Suprapubic skin (tissue), 4 donors: ENCODE measurements around the gene RGS6. TPM values are rescaled to one million over a fixed set of nuclear protein-coding genes. Genes with fewer than 3 reads are reported as not detected.

ENCODE experiments used
- DNase-seq, 2 donors: peaks; one replicate each; pipeline ENCODE4 v3.0.0-alpha.2; 2019; ENCODE audit warnings: low spot score in 2 of 2
- H3K27ac ChIP-seq: fragments of 200-600 bp; sonication (generic); one replicate; pipeline ENCODE4 v1.5.1; 2019
- H3K27me3 ChIP-seq: fragments of 200-600 bp; sonication (generic); one replicate; pipeline ENCODE4 v1.5.1; 2019
- H3K36me3 ChIP-seq: fragments of 200-600 bp; sonication (generic); one replicate; pipeline ENCODE4 v1.5.1; 2019
- H3K4me1 ChIP-seq: fragments of 200-600 bp; sonication (generic); one replicate; pipeline ENCODE4 v1.5.1; 2019
- H3K4me3 ChIP-seq: fragments of 200-600 bp; sonication (generic); one replicate; pipeline ENCODE4 v1.5.1; 2019; ENCODE audit warnings: mild to moderate bottlenecking
- H3K9me3 ChIP-seq: fragments of 200-600 bp; sonication (generic); one replicate; pipeline ENCODE4 v1.5.1; 2019
- CTCF ChIP-seq, 2 donors: fragments of 200-600 bp in 1 of 2; fragments of 450-650 bp in 1 of 2; sonication (generic) in 1 of 2; IDR thresholded peaks; one replicate each; pipeline ENCODE4 v1.5.1; 2016 to 2019; ENCODE audit warnings: antibody characterized with exemption in 2 of 2, mild to moderate bottlenecking in 1 of 2, moderate library complexity in 1 of 2
- EP300 ChIP-seq: sonication (generic); formaldehyde crosslinking; IDR thresholded peaks from one replicate; pipeline ENCODE4 v1.6.1; 2017; ENCODE audit warnings: antibody characterized with exemption
- POLR2A ChIP-seq, 2 donors: fragments of 450-650 bp; IDR thresholded peaks; one replicate each; pipeline ENCODE4 v1.6.1; 2017; ENCODE audit warnings: antibody characterized with exemption in 2 of 2, mild to moderate bottlenecking in 2 of 2, moderate library complexity in 2 of 2
- POLR2AphosphoS5 ChIP-seq, 3 donors: sonication (generic); formaldehyde crosslinking; IDR thresholded peaks; one replicate each; pipeline ENCODE4 v1.6.1; 2017; ENCODE audit warnings: antibody characterized with exemption in 3 of 3
- WGBS: methylation state at CpG from one replicate; pipeline ENCODE4 v1.1.5; 2018; 5-methylcytosine and 5-hydroxymethylcytosine counted together
- total RNA-seq, 4 donors: library from RNA; depleted of rRNA; stranded (reverse); fragments of >200 nt; gene quantifications; one replicate each; pipeline ENCODE4 v1.1.0, GENCODE V29; 2016

The RGS6 gene
- total RNA-seq, 4 donors from 2014 or later: 0.08 to 4.4 (median 1.0) TPM

GRCh38 chr14:72164420-72165228 is 232.4 kb downstream of the RGS6 start:
- TF ChIP-seq POLR2AphosphoS5 (IDR thresholded peaks at IDR 0.05): no peak
- TF ChIP-seq EP300: no peak
- TF ChIP-seq CTCF (IDR thresholded peaks at IDR 0.05): no peak
- no peak for TF ChIP-seq POLR2A (IDR thresholded peaks at IDR 0.05)
- Histone ChIP-seq H3K4me3 (no peak overlapping the region), H3K9me3 (no peaks in the 10 kb centered on the region), H3K27me3 (no peaks in the 10 kb centered on the region), H3K36me3 (no peaks in the 10 kb centered on the region), H3K27ac (no peak overlapping the region), H3K4me1 (no peaks in the 10 kb centered on the region)
- WGBS: 79% methylated on average over 9 of the region's 9 CpGs
- DNase-seq: no peak

GRCh38 chr14:72165229-72165698 is 233.0 kb downstream of the RGS6 start:
- Histone ChIP-seq H3K4me3 (no peak overlapping the region), H3K36me3 (no peaks in the 10 kb centered on the region), H3K9me3 (no peaks in the 10 kb centered on the region), H3K4me1 (no peaks in the 10 kb centered on the region), H3K27me3 (no peaks in the 10 kb centered on the region), H3K27ac (no peak overlapping the region)
- TF ChIP-seq CTCF (IDR thresholded peaks at IDR 0.05): no peak
- no peak for TF ChIP-seq POLR2A (IDR thresholded peaks at IDR 0.05)
- TF ChIP-seq EP300: no peak
- TF ChIP-seq POLR2AphosphoS5 (IDR thresholded peaks at IDR 0.05): no peak
- WGBS: 76% methylated on average over 8 of the region's 8 CpGs
- no peak for DNase-seq

GRCh38 chr14:72169521-72169920 is 237.3 kb downstream of the RGS6 start:
- H3K27me3 ChIP-seq: no peaks in the 10 kb centered on the region
- TF ChIP-seq POLR2A (IDR thresholded peaks at IDR 0.05) (no peak), EP300 (no peak), CTCF (IDR thresholded peaks at IDR 0.05) (no peak), POLR2AphosphoS5 (IDR thresholded peaks at IDR 0.05) (no peak)
- no peak for DNase-seq
- no peaks in the 10 kb centered on the region for H3K9me3 ChIP-seq
- no peaks in the 10 kb centered on the region for H3K36me3 ChIP-seq
- 72% methylated on average over 3 of the region's 3 CpGs for WGBS
- no peak overlapping the region for H3K27ac ChIP-seq
- no peaks in the 10 kb centered on the region for H3K4me1 ChIP-seq
- no peak overlapping the region for H3K4me3 ChIP-seq

- Histone ChIP-seq H3K27ac (no peak overlapping the region), H3K4me1 (no peaks in the 10 kb centered on the region), H3K36me3 (no peaks in the 10 kb centered on the region), H3K4me3 (no peak overlapping the region), H3K9me3 (no peaks in the 10 kb centered on the region), H3K27me3 (no peaks in the 10 kb centered on the region)
- WGBS: 88% methylated on average over 5 of the region's 5 CpGs
- TF ChIP-seq POLR2A (IDR thresholded peaks at IDR 0.05) (no peak), CTCF (IDR thresholded peaks at IDR 0.05) (no peak), POLR2AphosphoS5 (IDR thresholded peaks at IDR 0.05) (no peak), EP300 (no peak)
- no peak for DNase-seq
Observed at GRCh38 chr14:72172049-72172448, 239.8 kb downstream of the RGS6 start.

GRCh38 chr14:72172597-72172996 is 240.4 kb downstream of the RGS6 start:
- TF ChIP-seq EP300 (no peak), CTCF (IDR thresholded peaks at IDR 0.05) (no peak), POLR2AphosphoS5 (IDR thresholded peaks at IDR 0.05) (no peak), POLR2A (IDR thresholded peaks at IDR 0.05) (no peak)
- Histone ChIP-seq H3K4me1 (no peaks in the 10 kb centered on the region), H3K27ac (no peak overlapping the region), H3K9me3 (no peaks in the 10 kb centered on the region), H3K36me3 (no peaks in the 10 kb centered on the region), H3K27me3 (no peaks in the 10 kb centered on the region), H3K4me3 (no peak overlapping the region)
- no peak for DNase-seq
- WGBS: 84% methylated on average over 3 of the region's 3 CpGs
